Stimulated activated CD8-positive, alpha-beta memory T cell treated with anti-CD3 and anti-CD28 coated beads, Interleukin-7, amount 100 ng/mL, for 48 hours (primary cell): ENCODE measurements around the gene TNN.
A peak's percentile ranks its signal among the peaks of the same experiment; 100 is the strongest.
"Not testable (repeated sequence)": the region's sequence is repeated elsewhere in the genome, so short reads cannot be mapped to it uniquely, and the experiment has no call there.

Source experiments
- DNase-seq, 2 donors: peaks; one replicate each; pipeline ENCODE4 v3.0.0-alpha.2; 2020; ENCODE audit warnings: low read depth in 1 of 2; ENCODE audit errors: extremely low read depth in 1 of 2

Gene TNN, protein sequence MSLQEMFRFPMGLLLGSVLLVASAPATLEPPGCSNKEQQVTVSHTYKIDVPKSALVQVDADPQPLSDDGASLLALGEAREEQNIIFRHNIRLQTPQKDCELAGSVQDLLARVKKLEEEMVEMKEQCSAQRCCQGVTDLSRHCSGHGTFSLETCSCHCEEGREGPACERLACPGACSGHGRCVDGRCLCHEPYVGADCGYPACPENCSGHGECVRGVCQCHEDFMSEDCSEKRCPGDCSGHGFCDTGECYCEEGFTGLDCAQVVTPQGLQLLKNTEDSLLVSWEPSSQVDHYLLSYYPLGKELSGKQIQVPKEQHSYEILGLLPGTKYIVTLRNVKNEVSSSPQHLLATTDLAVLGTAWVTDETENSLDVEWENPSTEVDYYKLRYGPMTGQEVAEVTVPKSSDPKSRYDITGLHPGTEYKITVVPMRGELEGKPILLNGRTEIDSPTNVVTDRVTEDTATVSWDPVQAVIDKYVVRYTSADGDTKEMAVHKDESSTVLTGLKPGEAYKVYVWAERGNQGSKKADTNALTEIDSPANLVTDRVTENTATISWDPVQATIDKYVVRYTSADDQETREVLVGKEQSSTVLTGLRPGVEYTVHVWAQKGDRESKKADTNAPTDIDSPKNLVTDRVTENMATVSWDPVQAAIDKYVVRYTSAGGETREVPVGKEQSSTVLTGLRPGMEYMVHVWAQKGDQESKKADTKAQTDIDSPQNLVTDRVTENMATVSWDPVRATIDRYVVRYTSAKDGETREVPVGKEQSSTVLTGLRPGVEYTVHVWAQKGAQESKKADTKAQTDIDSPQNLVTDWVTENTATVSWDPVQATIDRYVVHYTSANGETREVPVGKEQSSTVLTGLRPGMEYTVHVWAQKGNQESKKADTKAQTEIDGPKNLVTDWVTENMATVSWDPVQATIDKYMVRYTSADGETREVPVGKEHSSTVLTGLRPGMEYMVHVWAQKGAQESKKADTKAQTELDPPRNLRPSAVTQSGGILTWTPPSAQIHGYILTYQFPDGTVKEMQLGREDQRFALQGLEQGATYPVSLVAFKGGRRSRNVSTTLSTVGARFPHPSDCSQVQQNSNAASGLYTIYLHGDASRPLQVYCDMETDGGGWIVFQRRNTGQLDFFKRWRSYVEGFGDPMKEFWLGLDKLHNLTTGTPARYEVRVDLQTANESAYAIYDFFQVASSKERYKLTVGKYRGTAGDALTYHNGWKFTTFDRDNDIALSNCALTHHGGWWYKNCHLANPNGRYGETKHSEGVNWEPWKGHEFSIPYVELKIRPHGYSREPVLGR (N-terminal part only)

DNA sequence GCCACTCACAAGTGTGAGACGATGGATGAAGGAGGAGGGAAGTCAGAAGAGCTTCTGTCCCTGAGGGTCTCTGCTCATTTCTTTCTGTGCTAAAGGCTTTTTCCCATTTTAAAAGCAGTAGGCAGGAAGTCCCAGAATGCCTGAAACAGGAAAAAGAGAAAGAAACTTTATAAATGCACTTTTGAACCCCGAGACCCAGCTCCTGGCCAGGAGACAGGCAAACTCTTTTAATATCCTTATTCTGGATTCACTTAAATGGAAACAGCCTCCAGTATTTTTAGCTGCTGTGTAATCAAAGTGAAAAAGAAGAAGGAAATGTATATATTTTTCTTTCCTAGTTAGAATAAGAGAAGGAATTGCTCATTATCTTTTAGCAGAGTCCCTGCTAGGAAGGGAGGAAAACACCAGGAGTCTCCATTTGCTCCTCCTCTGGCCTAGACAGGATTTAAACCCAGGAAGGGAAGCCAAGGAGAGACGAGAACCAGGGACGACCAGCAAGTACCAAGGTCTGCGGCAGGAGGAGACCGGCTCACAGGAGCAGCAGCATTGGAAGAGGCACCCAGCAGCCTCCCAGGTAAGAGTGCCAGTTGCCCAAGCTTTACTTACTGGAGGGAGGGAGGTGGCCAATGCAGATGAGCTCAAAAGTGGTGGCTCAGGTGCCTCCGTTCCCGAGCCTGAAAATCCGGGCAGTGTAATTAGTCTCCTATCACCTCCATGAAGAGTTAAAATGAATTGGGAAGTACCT is at the start of gene TNN:
TSS of gene TNN (plus strand) at position 472 of the 745 bp plus-strand sequence. CDS start 9,586 bp downstream, outside the sequence.
- DNase-seq, result no peak

DNA sequence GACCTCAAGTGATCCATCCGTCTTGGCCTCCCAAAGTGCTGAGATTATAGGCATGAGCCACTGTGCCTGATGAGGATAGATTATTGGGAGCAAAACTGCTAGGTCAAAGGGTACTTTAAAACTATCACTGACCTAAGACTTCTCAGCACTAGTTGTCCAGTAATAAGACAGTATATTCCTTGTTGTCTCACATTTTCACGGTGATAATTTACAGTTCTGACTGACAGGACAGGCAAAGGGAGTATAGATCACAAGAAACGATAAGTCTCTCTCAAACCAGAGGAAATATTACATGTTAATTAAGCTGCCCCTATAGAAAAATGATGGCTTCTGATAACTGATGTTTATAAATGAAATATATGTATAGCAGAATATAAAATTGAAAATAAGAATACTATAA is 48.1 kb upstream of the TNN start:
- DNase-seq, result no peak

DNA sequence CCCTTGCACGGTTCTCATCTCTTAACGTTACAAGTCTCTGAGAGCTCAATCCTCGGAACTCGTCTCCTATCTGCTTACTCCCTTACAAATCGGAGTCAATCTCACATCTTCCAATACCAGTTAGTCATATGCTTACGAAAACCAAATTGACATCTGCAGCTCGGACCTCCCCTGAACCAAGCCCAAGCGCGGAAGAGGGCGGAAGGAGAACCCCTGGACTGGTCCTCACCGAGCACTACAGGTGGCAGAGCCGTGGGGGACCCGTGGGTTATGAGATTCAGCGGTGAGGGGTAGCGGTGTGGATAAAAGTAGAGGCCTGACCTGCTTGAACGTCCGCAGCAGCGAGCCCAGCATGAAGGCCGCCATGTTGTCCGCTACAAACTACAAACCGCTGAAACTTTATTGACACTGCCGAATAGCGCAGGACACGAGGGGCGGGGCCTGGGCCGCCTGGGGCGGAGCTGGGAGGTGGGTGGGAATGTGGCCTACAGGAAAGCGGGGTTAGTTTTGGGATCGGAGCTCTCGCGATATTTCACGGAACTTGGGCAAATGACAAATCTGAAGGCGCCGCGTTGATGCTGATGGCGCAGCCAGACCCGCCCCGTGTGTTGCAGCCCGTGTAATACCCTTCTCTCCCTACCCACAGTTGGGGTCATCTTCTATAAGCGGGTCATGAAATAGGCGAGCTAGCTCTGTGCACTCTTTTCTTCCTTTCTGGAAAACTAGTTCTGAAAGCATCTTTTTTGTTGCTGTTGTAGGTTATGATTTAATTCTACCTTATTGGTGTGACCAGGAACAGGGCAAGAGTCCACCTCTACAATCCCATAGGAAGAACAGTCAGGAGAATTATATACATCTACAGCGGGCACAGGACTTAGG is 44.4 kb upstream of the TNN start, which contains the start of gene MRPS14:
TSS of gene MRPS14 (minus strand) at position 383 of the 879 bp plus-strand sequence. CDS start at position 366, 17 bp downstream.
- peak; percentile 95 to 96 for DNase-seq

- DNase-seq, result not testable (repeated sequence)
Measured at GRCh38 chr1:175023922-175024242, 43.8 kb upstream of the TNN start.

DNA sequence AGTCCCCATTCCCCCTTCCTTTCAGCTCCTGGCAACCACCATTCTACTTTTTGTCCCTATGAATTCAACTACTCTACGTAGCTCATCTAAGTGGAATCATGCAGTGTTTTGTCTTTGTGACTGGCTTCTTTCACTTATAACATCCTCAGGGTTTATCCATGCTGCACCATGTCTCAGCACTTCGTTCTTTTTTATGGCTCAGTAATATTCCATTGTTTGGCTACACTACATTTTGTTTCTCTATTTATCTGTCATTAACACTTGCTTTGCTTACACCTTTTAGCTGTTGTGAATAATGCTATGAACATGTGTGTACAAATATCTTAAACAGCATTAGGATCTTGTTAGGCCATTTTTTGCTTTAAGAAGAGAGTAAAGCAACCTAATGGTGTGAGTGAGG is 42.9 kb upstream of the TNN start:
- no peak for DNase-seq

DNA sequence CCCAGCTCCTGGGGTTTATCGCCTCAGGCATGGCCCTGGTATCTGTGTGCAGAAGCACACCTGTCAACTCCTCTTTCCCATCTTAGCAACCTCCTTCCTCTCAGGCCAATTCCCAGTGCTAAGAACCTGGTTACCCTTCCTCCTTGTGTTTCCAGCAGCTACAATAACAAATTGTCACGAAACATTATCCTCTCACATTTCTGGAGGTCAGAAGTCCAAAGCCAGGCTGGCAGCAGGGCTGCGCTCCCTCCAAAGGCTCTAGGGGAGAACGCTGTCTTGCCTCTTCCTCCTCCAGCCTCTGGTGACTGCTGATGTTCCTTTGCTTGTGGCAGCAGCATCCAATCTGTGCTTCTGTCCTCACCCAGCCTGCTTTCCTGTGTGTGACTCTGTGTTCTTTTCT is 33.7 kb upstream of the TNN start:
- DNase-seq, result no peak

- no peak for DNase-seq
Measured at GRCh38 chr1:175034775-175035174, 32.9 kb upstream of the TNN start.

- DNase-seq, result no peak
Measured at GRCh38 chr1:175035865-175036264, 31.8 kb upstream of the TNN start.

- no peak for DNase-seq
Measured at GRCh38 chr1:175036476-175036875, 31.2 kb upstream of the TNN start.

- DNase-seq, result no peak
Measured at GRCh38 chr1:175037416-175037815, 30.2 kb upstream of the TNN start.

DNA sequence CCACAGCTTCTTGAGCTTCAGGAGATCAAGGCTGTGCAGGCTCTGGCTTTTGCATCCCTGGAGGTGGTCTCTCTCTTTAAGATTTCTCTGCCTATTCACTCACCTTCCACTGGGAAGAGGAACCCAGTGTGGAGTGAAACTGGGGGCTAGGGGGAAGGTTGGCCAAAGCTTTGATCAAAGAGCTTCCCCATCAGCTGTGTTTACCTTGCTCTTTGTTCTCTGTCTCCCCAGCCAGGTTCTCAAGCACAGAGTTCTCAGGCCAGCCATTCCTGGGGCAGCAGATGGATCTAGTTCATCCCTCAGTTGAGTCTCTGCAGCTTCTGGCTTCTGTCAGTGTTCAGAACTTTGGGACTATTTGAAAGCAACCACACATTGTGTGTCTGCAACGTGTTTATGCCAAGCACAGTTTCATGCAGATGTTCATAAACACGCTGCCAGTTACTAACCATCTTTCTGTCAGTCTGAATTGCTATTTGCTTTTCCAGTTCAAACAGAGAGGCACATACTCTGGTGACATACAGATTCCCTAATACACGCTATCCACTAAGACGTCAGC is 27.2 kb upstream of the TNN start:
- DNase-seq, result no peak

- no peak for DNase-seq
Measured at GRCh38 chr1:175042650-175043049, 25.0 kb upstream of the TNN start.

- DNase-seq, result no peak
Measured at GRCh38 chr1:175043824-175044223, 23.8 kb upstream of the TNN start.

DNA sequence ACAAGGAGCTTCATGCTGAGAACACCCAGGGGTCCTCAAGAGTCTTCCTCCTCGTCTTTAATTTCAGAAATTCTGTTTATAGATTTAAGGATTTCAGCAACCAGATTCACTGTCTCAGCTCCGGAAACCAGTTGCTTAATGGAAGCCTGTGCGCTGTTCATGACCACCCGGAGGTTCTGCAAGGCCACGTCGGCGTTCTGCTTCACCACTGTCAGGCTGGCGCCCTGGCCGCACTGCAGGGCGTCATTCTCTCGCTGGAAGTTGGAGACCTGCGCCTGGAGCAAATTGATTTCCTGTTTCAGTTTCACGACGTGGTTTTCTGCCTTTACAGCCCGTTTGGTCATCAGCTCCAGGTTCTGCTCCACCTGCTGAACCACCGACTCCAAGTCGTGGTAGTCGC is 23.0 kb upstream of the TNN start:
- not testable (repeated sequence) for DNase-seq

- no peak for DNase-seq
Measured at GRCh38 chr1:175045097-175045496, 22.5 kb upstream of the TNN start.

DNA sequence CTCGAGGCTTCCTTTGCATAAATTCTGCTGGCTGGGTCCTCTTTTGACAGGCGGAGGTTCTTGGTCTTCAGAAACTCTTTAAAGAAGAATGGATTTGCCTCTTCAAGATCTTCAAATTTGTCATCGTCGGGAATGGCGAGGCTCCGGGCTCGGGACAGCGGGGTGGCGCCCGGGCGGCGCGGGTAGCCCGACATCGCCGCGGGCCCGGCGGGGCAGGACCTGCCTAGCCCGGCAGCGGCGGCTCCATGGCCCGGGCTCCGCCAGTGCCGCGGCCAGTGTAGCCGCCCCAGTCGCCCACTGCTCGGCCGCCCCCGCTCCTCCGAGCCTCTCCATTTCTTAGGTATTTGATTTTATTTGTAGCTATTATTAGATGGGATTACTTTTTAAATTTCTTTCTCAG is 22.1 kb upstream of the TNN start:
- DNase-seq, result no peak

GRCh38 chr1:175050992-175051391 is 16.6 kb upstream of the TNN start:
- DNase-seq, result no peak

- no peak for DNase-seq
Measured at GRCh38 chr1:175054736-175055135, 12.9 kb upstream of the TNN start.

- DNase-seq, result no peak
Measured at GRCh38 chr1:175062339-175062738, 5.3 kb upstream of the TNN start.
